OCI-LY3 (cell line): Measurements from ENCODE around the gene TRIM60.
"Not testable (repeated sequence)": the region's sequence is repeated elsewhere in the genome, so short reads cannot be mapped to it uniquely, and the experiment has no call there.

Experiments used
- H2AFZ ChIP-seq: fragments of 200-600, 300-600 bp; shearing (Covaris generic); 2 replicates; pipeline ENCODE4 v1.6.0; 2014; ENCODE audit warnings: antibody characterized with exemption, low read depth, low read length
- H3K27ac ChIP-seq: fragments of 200-600, 300-600 bp; sonication (generic); 2 replicates; pipeline ENCODE4 v1.5.1; 2014; ENCODE audit warnings: mild to moderate bottlenecking, low read length, moderate library complexity, mixed read lengths
- H3K27me3 ChIP-seq: fragments of 200-600, 300-600 bp; sonication (generic); 2 replicates; pipeline ENCODE4 v1.6.1; 2014; ENCODE audit warnings: low read depth, low read length, mixed read lengths
- H3K36me3 ChIP-seq: fragments of 200-600, 300-600 bp; sonication (generic); replicated peaks from 2 replicates; pipeline ENCODE3; 2014; ENCODE audit warnings: low read depth, low read length, mixed read lengths
- H3K4me1 ChIP-seq: fragments of 300-600, 200-600 bp; sonication (generic); 2 replicates; pipeline ENCODE4 v1.6.1; 2014; ENCODE audit warnings: low read length, mixed read lengths
- H3K4me2 ChIP-seq: fragments of 200-600, 300-600 bp; sonication (generic); 2 replicates; pipeline ENCODE4 v1.6.1; 2014; ENCODE audit warnings: low read length, mixed read lengths
- H3K4me3 ChIP-seq: fragments of 300-600, 200-600 bp; sonication (generic); 2 replicates; pipeline ENCODE4 v1.5.1; 2014; ENCODE audit warnings: antibody characterized with exemption, mild to moderate bottlenecking, low read length, moderate library complexity
- H3K79me2 ChIP-seq: fragments of 300-600, 200-600 bp; shearing (Covaris generic); 2 replicates; pipeline ENCODE4 v1.6.1; 2014; ENCODE audit warnings: mild to moderate bottlenecking, low read length, mixed read lengths
- H3K9ac ChIP-seq: fragments of 300-600, 200-600 bp; shearing (Covaris generic); 2 replicates; pipeline ENCODE4 v1.6.0; 2014; ENCODE audit warnings: mild to moderate bottlenecking, low read length, moderate library complexity
- H3K9me3 ChIP-seq: fragments of 200-600, 300-600 bp; shearing (Covaris generic); 2 replicates; pipeline ENCODE4 v1.6.1; 2014; ENCODE audit warnings: low read length, mixed read lengths; ENCODE audit not compliant: insufficient read depth
- H4K20me1 ChIP-seq: fragments of 200-600, 300-600 bp; sonication (generic); 2 replicates; pipeline ENCODE4 v1.6.1; 2016; ENCODE audit warnings: low read length, mixed read lengths; ENCODE audit not compliant: insufficient read depth
- CTCF ChIP-seq: fragments of 200-600, 300-600 bp; sonication (generic); IDR thresholded peaks from 2 replicates; pipeline ENCODE4 v1.5.1; 2014; ENCODE audit warnings: antibody characterized with exemption, low read length, low read depth
- EZH2phosphoT487 ChIP-seq: fragments of 200-600 bp; shearing (Covaris generic); IDR thresholded peaks from 2 replicates; pipeline ENCODE4 v1.6.1; 2018; ENCODE audit warnings: antibody characterized with exemption, mixed run types, low read depth

The TRIM60 gene

GRCh38 chr4:165011403-165011802, 20.4 kb upstream of the TRIM60 start:
- TF ChIP-seq CTCF (no peak), EZH2phosphoT487 (no peak)
- Histone ChIP-seq H3K27ac (no peak overlapping the region), H2AFZ (no peak overlapping the region), H4K20me1 (no peaks in the 10 kb centered on the region), H3K36me3 (no peaks in the 10 kb centered on the region), H3K9ac (no peak overlapping the region), H3K4me2 (no peak overlapping the region), H3K4me1 (no peaks in the 10 kb centered on the region), H3K9me3 (no peaks in the 10 kb centered on the region), H3K27me3 (0 out of 2 replicates have a peak, but pooled peaks cover 9% of the 10 kb centered on the region), H3K4me3 (no peak overlapping the region), H3K79me2 (no peaks in the 10 kb centered on the region)

- Histone ChIP-seq H4K20me1 (no peaks in the 10 kb centered on the region), H3K4me1 (no peaks in the 10 kb centered on the region), H3K4me3 (no peak overlapping the region), H3K27ac (no peak overlapping the region), H3K27me3 (0 out of 2 replicates have a peak, but pooled peaks cover 9% of the 10 kb centered on the region), H3K9me3 (no peaks in the 10 kb centered on the region), H3K9ac (no peak overlapping the region), H2AFZ (no peak overlapping the region), H3K4me2 (no peak overlapping the region), H3K79me2 (no peaks in the 10 kb centered on the region), H3K36me3 (no peaks in the 10 kb centered on the region)
- TF ChIP-seq CTCF: no peak
- TF ChIP-seq EZH2phosphoT487: no peak
Measured at GRCh38 chr4:165013691-165014090, 18.1 kb upstream of the TRIM60 start.

- Histone ChIP-seq H3K79me2 (no peaks in the 10 kb centered on the region), H4K20me1 (no peaks in the 10 kb centered on the region), H3K4me1 (no peaks in the 10 kb centered on the region), H3K4me2 (no peak overlapping the region), H2AFZ (0 out of 2 replicates have a peak overlapping the region, but pooled peaks have one; percentile 14), H3K27me3 (no peaks in the 10 kb centered on the region), H3K4me3 (no peak overlapping the region), H3K9me3 (no peaks in the 10 kb centered on the region), H3K9ac (no peak overlapping the region), H3K27ac (no peak overlapping the region), H3K36me3 (no peaks in the 10 kb centered on the region)
- TF ChIP-seq EZH2phosphoT487 (no peak), CTCF (peak; percentile 13; the same call in 1 of the 2 replicates)
Measured at GRCh38 chr4:165016971-165017370, 14.8 kb upstream of the TRIM60 start.

- H3K79me2 ChIP-seq, H3K4me2 ChIP-seq, H4K20me1 ChIP-seq, H3K27ac ChIP-seq, H2AFZ ChIP-seq, H3K9me3 ChIP-seq, H3K27me3 ChIP-seq, H3K9ac ChIP-seq, H3K4me3 ChIP-seq, H3K4me1 ChIP-seq, H3K36me3 ChIP-seq: not testable (repeated sequence)
Measured at GRCh38 chr4:165019995-165020394, 11.8 kb upstream of the TRIM60 start.

- H2AFZ ChIP-seq, H3K9ac ChIP-seq, H4K20me1 ChIP-seq, H3K9me3 ChIP-seq, H3K36me3 ChIP-seq, H3K4me2 ChIP-seq, H3K27me3 ChIP-seq, H3K4me3 ChIP-seq, H3K4me1 ChIP-seq, H3K27ac ChIP-seq, H3K79me2 ChIP-seq: not testable (repeated sequence)
Measured at GRCh38 chr4:165025782-165026181, 6.0 kb upstream of the TRIM60 start.
